Right forelimb (tissue), 1 donor: ENCODE data around the gene NMB.
"Not testable (repeated sequence)": the region's sequence is repeated elsewhere in the genome, so short reads cannot be mapped to it uniquely, and the experiment has no call there.

Experiments
- DNase-seq: peaks from one replicate; pipeline ENCODE4 v3.0.0-alpha.2; 2018

The NMB gene

DNA sequence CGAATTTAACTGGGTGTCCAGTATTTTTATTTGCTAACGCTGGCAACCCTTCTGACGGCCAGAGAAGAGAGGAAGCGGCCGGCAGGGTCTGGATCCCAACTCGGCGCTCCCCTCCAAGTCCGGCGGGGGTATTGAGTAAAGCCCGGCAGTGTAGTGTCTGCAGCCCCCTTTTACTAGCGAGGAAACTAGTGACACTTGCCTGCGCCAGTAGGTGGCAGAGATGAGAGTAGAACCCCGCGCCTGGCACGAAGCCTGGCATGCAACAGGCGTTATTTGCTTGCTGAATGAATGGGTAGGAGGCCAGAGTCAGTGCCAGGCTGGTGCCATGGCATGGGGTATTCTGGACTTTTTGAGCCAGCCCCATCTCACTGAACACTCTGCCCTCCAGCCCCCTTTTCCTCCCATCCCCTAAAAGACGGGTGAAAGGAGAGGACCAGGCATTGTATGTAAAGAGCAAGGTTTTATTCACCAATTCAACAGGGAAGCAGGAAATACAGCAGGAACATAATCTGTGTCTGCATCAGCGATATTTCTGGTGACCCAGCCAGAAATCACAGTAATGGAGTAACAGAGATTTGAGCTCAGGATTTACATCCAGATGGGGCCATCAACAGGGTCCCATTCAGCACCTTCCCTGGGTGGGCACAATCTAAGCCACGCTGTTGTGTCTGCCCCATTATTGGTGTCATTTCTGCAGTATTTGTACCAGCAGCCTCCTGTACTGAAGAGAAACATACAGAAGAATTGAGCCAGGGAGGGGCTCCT, 3.1 kb downstream of the NMB start:
- peak; percentile 83 for DNase-seq

DNA sequence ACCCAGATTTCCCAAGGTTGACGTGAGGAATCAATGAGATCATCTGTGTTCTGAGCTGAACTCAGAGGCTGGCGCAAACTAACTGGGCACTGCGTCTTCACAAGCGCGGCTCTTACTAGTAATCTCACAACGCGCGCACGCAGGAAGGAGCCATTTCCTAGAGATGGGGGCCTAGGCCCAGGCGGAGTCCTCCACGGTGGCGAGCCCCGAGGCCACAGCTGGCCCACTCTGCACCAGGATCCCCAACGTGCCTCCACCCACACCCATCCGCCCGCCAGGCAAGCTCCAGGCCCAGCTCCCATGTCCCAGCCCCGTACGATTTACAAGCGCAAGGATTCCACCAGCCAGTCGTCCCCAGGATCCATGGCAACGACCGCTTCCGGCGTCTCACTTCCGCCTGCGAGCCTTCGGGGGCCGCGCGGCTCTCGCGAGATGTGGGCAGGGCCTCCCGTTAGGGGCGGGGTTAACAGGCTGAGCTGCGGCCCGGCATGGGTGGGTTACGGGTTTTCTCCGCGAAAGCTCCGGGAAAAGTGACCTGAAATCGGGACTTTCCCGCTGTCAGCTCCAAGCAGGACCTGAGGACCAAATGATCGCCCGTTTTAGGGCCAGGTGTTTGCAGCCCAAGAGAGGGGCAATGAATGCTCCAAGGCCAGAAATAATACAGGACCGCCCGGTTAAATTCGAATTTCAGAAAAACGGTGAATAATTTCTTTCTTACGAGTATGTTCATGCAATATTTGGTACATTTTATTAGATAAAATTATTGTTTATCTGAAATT, 3.9 kb downstream of the NMB start, which contains the start of gene WDR73:
TSS of gene WDR73 (minus strand) at position 374 of the 779 bp plus-strand sequence. CDS start at position 365, 9 bp downstream.
- peak; percentile 99 for DNase-seq

DNA sequence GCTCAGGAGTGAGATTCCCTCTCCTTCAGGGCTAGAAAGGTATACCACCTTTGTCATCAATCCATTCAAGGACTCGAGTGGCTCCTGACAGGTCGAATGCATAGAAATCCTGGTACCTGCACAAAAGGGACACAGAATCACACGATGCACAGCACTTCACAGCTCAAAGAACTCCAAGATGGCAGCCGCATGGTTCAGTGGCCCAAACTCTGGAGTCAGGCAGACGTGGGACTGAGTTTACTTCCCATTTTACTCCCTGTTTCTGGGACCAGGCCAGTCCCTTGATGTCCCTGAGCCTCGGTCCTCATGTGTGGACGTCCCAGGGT, 4.5 kb downstream of the NMB start:
- no peak for DNase-seq

DNA sequence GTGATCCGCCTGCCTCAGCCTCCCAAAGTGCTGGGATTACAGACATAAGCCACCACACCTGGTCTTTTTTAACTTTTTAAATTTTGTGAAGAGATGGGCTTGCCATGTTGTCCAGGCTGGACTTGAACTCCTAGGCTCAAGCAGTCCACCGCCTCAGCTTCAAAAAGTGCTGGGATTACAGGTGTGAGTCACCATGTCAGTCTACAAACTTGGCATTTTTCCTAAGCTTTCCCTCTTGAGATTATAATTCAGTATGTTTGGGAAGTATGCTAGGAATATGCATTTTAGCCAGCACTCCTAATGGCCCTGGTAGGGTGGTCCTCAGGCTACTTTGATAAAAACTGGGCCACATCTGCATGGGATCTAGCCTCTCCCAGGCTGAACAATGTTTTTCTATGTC, 8.3 kb downstream of the NMB start:
- no peak for DNase-seq

DNA sequence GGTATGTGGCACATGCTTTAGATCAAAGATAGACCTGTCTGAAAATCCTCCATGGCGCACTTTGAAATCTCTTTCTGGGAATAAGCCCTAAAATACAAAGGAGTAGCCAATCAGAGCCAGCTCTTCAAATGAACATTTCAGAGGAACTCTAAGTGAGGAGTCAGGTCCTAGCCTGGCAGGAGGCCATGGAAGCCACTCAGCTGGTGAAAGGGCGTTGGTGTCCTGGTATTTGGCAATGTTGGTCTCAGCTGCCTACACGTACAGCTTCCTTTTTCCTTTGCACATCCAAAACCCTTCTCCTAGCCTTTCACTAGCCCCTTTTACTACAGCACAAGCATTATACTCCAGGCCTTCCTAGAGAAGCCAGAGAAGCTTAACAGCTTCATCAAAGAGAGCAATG, 9.5 kb downstream of the NMB start:
- DNase-seq, result no peak

- DNase-seq, result no peak
Measured at GRCh38 chr15:84647726-84648125, 10.3 kb downstream of the NMB start.

GRCh38 chr15:84645997-84646396, 12.0 kb downstream of the NMB start:
- DNase-seq, result no peak

- no peak for DNase-seq
Measured at GRCh38 chr15:84645496-84645895, 12.5 kb downstream of the NMB start.

- no peak for DNase-seq
Measured at GRCh38 chr15:84643838-84644237, 14.2 kb downstream of the NMB start.

DNA sequence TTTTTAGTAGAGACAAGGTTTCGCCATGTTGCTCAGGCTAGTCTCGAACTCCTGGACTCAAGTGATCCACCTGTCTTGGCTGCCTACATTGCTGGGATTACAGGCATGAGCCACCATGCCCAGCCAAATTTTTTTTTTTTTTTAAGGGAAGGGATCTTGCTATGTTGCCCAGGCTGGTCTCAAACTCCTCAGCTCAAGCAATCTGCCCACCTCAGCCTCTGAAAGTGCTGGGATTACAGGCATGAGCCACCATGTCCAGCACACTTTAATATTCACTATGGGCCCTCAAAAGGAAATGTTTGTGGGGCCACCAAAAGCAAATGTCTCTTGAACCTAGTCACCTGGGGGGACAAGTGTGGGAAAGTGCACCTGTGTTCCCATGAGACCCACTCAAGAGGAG, 15.4 kb downstream of the NMB start:
- DNase-seq, result not testable (repeated sequence)

DNA sequence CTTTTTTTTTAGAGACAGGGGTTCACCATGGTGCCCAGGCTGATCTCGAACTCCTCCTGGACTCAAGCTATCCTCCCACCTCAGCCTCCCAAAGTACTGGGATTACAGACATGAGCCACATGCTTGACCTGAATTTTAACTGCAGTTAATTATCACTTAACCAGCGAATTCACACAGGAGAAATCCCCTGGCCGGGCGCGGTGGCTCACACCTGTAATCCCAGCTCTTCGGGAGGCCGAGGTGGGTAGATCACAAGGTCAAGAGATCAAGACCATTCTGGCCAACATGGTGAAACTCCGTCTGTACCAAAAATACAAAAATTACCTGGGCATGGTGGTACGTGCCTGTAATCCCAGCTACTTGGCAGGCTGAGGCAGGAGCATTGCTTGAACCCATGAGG, 16.1 kb downstream of the NMB start:
- not testable (repeated sequence) for DNase-seq

- DNase-seq, result no peak
Measured at GRCh38 chr15:84638103-84638502, 19.9 kb downstream of the NMB start.

DNA sequence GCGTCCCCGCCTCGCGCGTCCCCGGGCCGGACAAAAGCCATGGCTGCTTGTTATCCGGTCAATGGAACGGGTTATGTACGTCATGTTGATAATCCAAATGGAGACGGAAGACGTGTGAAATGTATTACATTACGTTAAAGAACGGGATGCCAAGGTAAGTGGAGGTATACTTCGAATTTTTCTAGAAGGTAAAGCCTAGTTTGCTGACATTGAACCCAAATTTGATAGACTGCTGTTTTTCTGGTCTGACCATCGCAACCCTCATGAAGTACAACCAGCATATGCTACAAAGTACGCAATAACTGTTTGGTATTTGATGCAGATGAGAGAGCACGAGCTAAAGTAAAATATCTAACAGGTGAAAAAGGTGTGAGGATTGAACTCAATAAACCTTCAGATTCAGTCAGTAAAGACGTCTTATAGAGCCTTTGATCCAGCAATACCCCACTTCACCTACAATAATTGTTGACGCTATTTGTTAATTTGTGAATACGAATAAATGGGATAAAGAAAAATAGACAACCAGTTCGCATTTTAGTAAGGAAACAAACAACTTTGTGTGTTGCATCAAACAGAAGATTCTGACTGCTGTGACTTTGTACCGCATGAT, 23.7 kb downstream of the NMB start:
- no peak for DNase-seq

DNA sequence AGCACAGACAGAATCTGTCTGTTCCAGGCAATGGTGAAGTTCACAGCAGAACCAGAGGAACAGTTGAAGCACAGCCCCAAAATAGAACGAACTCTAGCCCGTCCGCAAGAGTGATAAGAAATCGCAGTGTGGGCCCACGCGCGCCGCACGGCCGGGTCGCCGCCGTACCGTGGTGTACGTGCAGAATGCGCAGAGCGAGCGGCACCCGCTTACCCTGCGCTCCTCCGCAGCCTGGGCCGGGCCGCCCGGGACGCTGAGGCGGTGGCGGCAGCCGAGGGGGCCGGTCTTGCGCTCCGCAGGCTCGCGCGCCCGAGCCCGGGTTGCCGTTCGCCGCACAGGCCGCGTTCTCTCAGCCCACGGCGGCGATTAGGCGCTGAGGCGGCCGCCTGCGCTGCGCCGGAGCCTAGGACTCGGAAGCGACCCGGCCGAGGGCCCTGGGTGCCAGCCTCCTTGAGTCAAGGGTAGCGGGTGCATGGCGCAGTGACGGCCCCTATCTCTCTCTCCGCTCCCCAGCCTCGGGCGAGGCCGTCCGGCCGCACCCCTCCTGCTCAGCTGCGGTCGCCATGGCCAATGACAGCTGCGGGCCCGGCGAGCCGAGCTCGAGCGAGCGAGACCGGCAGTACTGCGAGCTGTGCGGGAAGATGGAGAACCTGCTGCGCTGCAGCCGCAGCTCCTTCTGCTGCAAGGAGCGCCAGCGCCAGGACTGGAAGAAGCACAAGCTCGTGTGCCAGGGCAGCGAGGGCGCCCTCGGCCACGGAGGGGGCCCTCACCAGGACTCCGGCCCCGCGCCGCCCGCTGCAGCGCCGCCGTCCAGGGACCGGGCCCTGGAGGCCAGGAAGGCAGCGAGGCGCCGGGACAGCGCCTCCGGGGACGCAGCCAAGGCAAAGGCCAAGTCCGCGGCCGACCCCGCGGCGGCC, 24.4 kb downstream of the NMB start:
- DNase-seq, result peak; percentile 88

DNA sequence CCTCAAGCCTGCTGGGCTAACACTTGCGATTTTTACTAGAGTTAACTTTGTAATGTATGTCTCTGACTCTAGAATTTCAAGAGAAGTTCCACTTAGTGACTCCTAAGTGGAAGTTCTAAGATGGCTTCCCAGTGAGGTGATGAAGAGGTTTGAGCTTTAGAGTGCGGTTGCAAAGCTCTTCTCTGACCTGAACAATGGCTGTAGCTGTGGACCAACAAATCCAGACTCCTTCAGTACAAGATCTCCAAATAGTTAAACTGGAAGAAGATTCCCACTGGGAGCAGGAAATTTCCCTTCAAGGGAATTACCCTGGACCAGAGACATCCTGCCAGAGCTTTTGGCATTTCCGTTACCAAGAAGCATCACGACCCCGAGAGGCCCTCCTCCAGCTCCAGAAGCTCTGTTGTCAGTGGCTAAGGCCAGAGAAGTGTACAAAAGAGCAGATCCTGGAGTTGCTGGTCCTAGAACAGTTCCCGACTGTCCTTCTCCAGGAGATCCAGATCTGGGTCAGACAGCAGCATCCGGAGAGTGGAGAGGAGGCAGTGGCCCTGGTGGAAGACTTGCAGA, 26.2 kb downstream of the NMB start:
- DNase-seq, result no peak

DNA sequence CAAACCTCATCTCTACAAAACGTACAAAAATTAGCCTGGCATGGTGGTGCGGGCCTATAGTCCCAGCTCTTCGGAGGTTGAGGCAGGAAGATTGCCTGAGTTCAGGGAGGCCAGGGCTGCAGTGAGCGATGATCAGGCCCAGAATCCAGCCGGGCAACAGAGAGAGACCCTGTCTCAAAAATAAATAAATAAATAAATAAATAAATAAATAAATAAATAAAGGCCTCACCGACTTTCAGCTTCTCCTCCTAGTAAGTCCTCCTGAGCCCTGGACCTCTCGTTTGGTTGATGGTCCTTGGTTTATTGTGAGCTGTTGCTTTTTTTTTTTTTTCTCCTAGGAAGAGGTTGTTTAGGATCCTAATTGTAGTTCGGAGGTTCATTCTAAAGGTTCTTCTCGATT, 29.0 kb downstream of the NMB start:
- no peak for DNase-seq

DNA sequence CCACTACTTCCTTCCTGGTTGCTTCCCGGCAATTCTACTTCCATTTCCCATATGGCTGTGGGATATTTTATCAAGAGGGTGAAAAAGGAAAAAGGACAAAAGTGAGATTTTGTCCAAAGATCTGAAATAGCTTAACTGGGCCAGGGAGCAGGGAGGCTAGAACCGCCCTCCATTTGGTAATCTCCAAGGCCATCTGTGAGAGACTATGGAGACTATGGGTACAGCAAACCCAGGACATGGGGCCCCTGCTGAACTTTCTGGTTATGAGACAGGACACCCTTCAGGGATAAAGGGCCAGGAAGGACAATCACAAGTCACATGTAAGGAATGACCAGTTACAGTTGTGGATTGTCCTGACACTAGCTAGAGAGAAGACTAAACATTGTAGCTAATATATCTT, 32.9 kb downstream of the NMB start:
- DNase-seq, result no peak

GRCh38 chr15:84624359-84624758, 33.6 kb downstream of the NMB start:
- DNase-seq, result no peak

DNA sequence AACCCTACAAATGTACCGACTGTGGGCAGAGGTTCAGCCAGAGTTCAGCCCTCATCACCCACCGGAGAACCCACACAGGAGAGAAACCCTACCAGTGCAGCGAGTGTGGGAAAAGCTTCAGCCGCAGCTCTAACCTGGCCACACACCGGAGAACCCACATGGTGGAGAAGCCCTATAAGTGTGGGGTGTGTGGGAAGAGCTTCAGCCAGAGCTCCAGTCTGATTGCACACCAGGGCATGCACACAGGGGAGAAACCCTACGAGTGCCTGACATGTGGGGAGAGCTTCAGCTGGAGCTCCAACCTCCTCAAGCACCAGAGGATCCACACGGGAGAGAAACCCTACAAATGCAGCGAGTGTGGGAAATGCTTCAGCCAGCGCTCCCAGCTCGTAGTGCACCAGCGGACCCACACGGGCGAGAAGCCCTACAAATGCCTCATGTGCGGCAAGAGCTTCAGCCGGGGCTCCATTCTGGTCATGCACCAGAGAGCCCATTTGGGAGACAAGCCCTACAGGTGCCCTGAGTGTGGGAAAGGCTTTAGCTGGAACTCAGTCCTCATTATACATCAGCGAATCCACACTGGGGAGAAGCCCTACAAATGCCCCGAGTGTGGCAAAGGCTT, 36.5 kb downstream of the NMB start:
- no peak for DNase-seq

DNA sequence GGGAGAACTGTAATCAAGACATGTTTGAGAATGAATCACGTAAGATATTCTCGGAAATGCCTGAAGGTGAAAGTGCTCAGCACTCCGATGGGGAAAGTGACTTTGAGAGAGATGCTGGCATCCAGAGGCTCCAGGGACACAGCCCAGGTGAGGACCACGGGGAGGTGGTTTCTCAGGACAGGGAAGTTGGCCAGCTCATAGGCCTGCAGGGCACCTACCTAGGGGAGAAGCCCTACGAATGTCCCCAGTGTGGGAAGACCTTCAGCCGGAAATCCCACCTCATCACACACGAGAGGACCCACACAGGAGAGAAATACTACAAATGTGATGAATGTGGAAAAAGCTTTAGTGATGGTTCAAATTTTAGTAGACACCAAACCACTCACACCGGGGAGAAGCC, 37.4 kb downstream of the NMB start:
- DNase-seq, result no peak

- DNase-seq, result no peak
Measured at GRCh38 chr15:84616235-84616634, 41.8 kb downstream of the NMB start.

DNA sequence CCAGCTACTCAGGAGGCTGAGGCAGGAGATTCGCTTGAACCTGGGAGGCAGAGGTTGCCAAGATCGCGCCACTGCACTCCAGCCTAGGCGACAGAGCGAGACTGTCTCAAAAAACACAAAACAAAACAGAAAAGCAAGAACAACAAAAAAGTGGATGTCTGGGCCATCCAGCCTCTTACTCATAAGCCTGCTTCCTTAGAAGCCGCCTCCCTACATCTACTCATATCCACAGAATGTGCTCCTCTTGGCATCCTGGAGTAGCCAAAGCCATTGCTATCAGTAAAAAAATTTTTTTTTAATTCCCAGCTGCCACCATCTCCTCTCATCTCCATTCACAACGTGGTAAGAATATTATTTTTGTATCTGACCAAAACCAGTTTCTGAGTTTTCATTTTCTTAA, 46.4 kb downstream of the NMB start:
- DNase-seq, result no peak
